ENCODE measurements around the gene TMX1.

Gene TMX1

GRCh38 chr14:51207621-51208020, 32.4 kb upstream of the TMX1 start:
- Histone ChIP-seq H3K9me3 (ENCODE audit: insufficient read depth, low read length) (no peaks in the 10 kb centered on the region), H3K4me2 (ENCODE audit: low read depth, low read length, poor library complexity, severe bottlenecking) (no peak overlapping the region), H3F3A (ENCODE audit: insufficient read depth) (no peaks in the 10 kb centered on the region), H3K36me3 (ENCODE audit: low read length) (no peaks in the 10 kb centered on the region), H3K4me3 (ENCODE audit: insufficient read depth, low read length, poor library complexity, severe bottlenecking) (no peak overlapping the region), H3K27ac (ENCODE audit: low read depth, low read length) (no peak overlapping the region), H3K27me3 (ENCODE audit: low read length) (no peaks in the 10 kb centered on the region), H3K79me2 (ENCODE audit: insufficient read depth, low read length) (no peaks in the 10 kb centered on the region), H2AFZ (ENCODE audit: low read depth, low read length, severe bottlenecking) (no peak overlapping the region), H3K9me2 (replicated peaks; ENCODE audit: insufficient read depth, low read length) (no peaks in the 10 kb centered on the region), H3K9ac (ENCODE audit: low read length) (no peak overlapping the region), H4K20me1 (ENCODE audit: low read depth, low read length) (no peaks in the 10 kb centered on the region)
- no peak for TF ChIP-seq EZH2phosphoT487 (conservative IDR thresholded peaks at IDR 0.05; ENCODE audit: low read length)
- TF ChIP-seq, protein P1, sequence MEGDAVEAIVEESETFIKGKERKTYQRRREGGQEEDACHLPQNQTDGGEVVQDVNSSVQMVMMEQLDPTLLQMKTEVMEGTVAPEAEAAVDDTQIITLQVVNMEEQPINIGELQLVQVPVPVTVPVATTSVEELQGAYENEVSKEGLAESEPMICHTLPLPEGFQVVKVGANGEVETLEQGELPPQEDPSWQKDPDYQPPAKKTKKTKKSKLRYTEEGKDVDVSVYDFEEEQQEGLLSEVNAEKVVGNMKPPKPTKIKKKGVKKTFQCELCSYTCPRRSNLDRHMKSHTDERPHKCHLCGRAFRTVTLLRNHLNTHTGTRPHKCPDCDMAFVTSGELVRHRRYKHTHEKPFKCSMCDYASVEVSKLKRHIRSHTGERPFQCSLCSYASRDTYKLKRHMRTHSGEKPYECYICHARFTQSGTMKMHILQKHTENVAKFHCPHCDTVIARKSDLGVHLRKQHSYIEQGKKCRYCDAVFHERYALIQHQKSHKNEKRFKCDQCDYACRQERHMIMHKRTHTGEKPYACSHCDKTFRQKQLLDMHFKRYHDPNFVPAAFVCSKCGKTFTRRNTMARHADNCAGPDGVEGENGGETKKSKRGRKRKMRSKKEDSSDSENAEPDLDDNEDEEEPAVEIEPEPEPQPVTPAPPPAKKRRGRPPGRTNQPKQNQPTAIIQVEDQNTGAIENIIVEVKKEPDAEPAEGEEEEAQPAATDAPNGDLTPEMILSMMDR (IDR thresholded peaks at IDR 0.05; ENCODE audit: insufficient read depth, low read length, poor library complexity, severe bottlenecking): no peak

- no peaks in the 10 kb centered on the region for H3K36me3 ChIP-seq (ENCODE audit: low read length)
- no peaks in the 10 kb centered on the region for H3K9me3 ChIP-seq (ENCODE audit: insufficient read depth, low read length)
- H2AFZ ChIP-seq (ENCODE audit: low read depth, low read length, severe bottlenecking): no peak overlapping the region
- H3K27ac ChIP-seq (ENCODE audit: low read depth, low read length): no peak overlapping the region
- H4K20me1 ChIP-seq (ENCODE audit: low read depth, low read length): no peaks in the 10 kb centered on the region
- H3K4me3 ChIP-seq (ENCODE audit: insufficient read depth, low read length, poor library complexity, severe bottlenecking): no peak overlapping the region
- TF ChIP-seq EZH2phosphoT487 (conservative IDR thresholded peaks at IDR 0.05; ENCODE audit: low read length): no peak
- TF ChIP-seq, protein P1 (IDR thresholded peaks at IDR 0.05; ENCODE audit: insufficient read depth, low read length, poor library complexity, severe bottlenecking): no peak
- H3K9ac ChIP-seq (ENCODE audit: low read length): no peak overlapping the region
- H3K79me2 ChIP-seq (ENCODE audit: insufficient read depth, low read length): no peaks in the 10 kb centered on the region
- no peaks in the 10 kb centered on the region for H3K9me2 ChIP-seq (replicated peaks; ENCODE audit: insufficient read depth, low read length)
- no peak overlapping the region for H3K4me2 ChIP-seq (ENCODE audit: low read depth, low read length, poor library complexity, severe bottlenecking)
- no peaks in the 10 kb centered on the region for H3K27me3 ChIP-seq (ENCODE audit: low read length)
- no peaks in the 10 kb centered on the region for H3F3A ChIP-seq (ENCODE audit: insufficient read depth)
Observed at GRCh38 chr14:51208982-51209381, 31.1 kb upstream of the TMX1 start.

DNA sequence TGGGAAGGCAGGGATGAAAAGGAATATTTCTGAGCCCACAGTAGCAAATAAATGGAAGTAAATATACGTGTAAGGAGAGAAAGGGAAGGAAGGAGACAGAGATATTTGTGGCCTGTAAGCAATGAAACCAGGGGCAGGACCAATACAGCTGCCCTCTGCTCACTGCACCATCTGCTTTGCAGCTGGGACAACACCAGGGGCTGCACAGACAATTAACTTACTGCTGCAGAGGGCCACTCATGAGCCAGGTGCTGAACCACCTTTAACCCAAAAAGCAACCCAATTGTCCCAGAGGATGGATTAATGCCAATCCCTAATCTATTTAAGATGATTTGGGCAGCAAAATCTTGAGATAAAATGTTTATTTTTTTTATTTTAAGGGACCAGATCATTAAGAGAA, 30.6 kb upstream of the TMX1 start:
- H3K9me3 ChIP-seq (ENCODE audit: insufficient read depth, low read length): no peaks in the 10 kb centered on the region
- no peak overlapping the region for H3K4me2 ChIP-seq (ENCODE audit: low read depth, low read length, poor library complexity, severe bottlenecking)
- no peaks in the 10 kb centered on the region for H3F3A ChIP-seq (ENCODE audit: insufficient read depth)
- no peak overlapping the region for H3K4me3 ChIP-seq (ENCODE audit: insufficient read depth, low read length, poor library complexity, severe bottlenecking)
- TF ChIP-seq, protein P1 (IDR thresholded peaks at IDR 0.05; ENCODE audit: insufficient read depth, low read length, poor library complexity, severe bottlenecking): no peak
- no peak for TF ChIP-seq EZH2phosphoT487 (conservative IDR thresholded peaks at IDR 0.05; ENCODE audit: low read length)
- H4K20me1 ChIP-seq (ENCODE audit: low read depth, low read length): no peaks in the 10 kb centered on the region
- no peak overlapping the region for H2AFZ ChIP-seq (ENCODE audit: low read depth, low read length, severe bottlenecking)
- H3K9ac ChIP-seq (ENCODE audit: low read length): no peak overlapping the region
- H3K79me2 ChIP-seq (ENCODE audit: insufficient read depth, low read length): no peaks in the 10 kb centered on the region
- H3K9me2 ChIP-seq (replicated peaks; ENCODE audit: insufficient read depth, low read length): no peaks in the 10 kb centered on the region
- no peak overlapping the region for H3K27ac ChIP-seq (ENCODE audit: low read depth, low read length)
- no peaks in the 10 kb centered on the region for H3K36me3 ChIP-seq (ENCODE audit: low read length)
- no peaks in the 10 kb centered on the region for H3K27me3 ChIP-seq (ENCODE audit: low read length)
